Measurements from ENCODE around the gene MYZAP. TPM values are rescaled to one million over a fixed set of nuclear protein-coding genes. Genes with fewer than 3 reads are reported as not detected.

MYZAP gene
- polyA plus RNA-seq, 1 experiment: not detected

GRCh38 chr15:57551715-57552677 is 39.7 kb upstream of the MYZAP start:
- TF ChIP-seq CTCF (IDR thresholded peaks at IDR 0.05; ENCODE audit: low read depth, low read length): no peak
- H3K27ac ChIP-seq (ENCODE audit: low read depth, low read length): peak overlapping the region; percentile 75
- H3K9me3 ChIP-seq (ENCODE audit: control insufficient read depth, insufficient read depth, low read length): no peaks in the 10 kb centered on the region
- H3K27me3 ChIP-seq (ENCODE audit: control insufficient read depth, insufficient read depth, low read length): peaks cover 1% of the 10 kb centered on the region
- H3K4me3 ChIP-seq (ENCODE audit: low read depth, low read length): no peak overlapping the region
- peak; percentile 38 for DNase-seq (ENCODE audit: low read depth, low spot score)
- POLR2A ChIA-PET: no interaction called here
- CTCF ChIA-PET: interaction anchor here (0.8 to 3.6 kb wide), 5 partner anchors 8 to 211 kb away, joined by 3 to 38 read pairs (median 3); no protein-coding TSS in a partner anchor

- POLR2A ChIA-PET: no interaction called here
- Histone ChIP-seq H3K9me3 (ENCODE audit: control insufficient read depth, insufficient read depth, low read length) (no peaks in the 10 kb centered on the region), H3K4me3 (ENCODE audit: low read depth, low read length) (no peak overlapping the region), H3K27me3 (ENCODE audit: control insufficient read depth, insufficient read depth, low read length) (peaks cover 5% of the 10 kb centered on the region), H3K27ac (ENCODE audit: low read depth, low read length) (no peak overlapping the region)
- CTCF ChIA-PET: interaction anchor here (1.9 to 8.1 kb wide), 4 partner anchors 7 to 212 kb away, joined by 8 to 47 read pairs (median 25); no protein-coding TSS in a partner anchor
- TF ChIP-seq CTCF (IDR thresholded peaks at IDR 0.05; ENCODE audit: low read depth, low read length): no peak
- DNase-seq (ENCODE audit: low read depth, low spot score): no peak
Measured at GRCh38 chr15:57552678-57553334, 38.9 kb upstream of the MYZAP start.

GRCh38 chr15:57553526-57553925 is 38.2 kb upstream of the MYZAP start:
- Histone ChIP-seq H3K27ac (ENCODE audit: low read depth, low read length) (no peak overlapping the region), H3K9me3 (ENCODE audit: control insufficient read depth, insufficient read depth, low read length) (no peaks in the 10 kb centered on the region), H3K27me3 (ENCODE audit: control insufficient read depth, insufficient read depth, low read length) (peaks cover 9% of the 10 kb centered on the region), H3K4me3 (ENCODE audit: low read depth, low read length) (no peak overlapping the region)
- ChIA-PET CTCF (interaction anchor here (1.9 to 8.1 kb wide), 2 partner anchors 11 to 213 kb away, joined by 8 to 47 read pairs; no protein-coding TSS in a partner anchor), POLR2A (no interaction called here)
- no peak for TF ChIP-seq CTCF (IDR thresholded peaks at IDR 0.05; ENCODE audit: low read depth, low read length)
- DNase-seq (ENCODE audit: low read depth, low spot score): no peak

GRCh38 chr15:57554063-57554811 is 37.5 kb upstream of the MYZAP start:
- H3K4me3 ChIP-seq (ENCODE audit: low read depth, low read length): no peak overlapping the region
- ChIA-PET POLR2A (no interaction called here), CTCF (interaction anchor here (0.7 to 8.1 kb wide), 3 partner anchors 10 to 214 kb away, joined by 3 to 47 read pairs (median 8); no protein-coding TSS in a partner anchor)

More at GRCh38 chr15:57554063-57554811, 37.5 kb upstream of the MYZAP start:
- H3K27ac ChIP-seq (ENCODE audit: low read depth, low read length): no peak overlapping the region
- H3K27me3 ChIP-seq (ENCODE audit: control insufficient read depth, insufficient read depth, low read length): peaks cover 9% of the 10 kb centered on the region
- no peak for TF ChIP-seq CTCF (IDR thresholded peaks at IDR 0.05; ENCODE audit: low read depth, low read length)
- no peaks in the 10 kb centered on the region for H3K9me3 ChIP-seq (ENCODE audit: control insufficient read depth, insufficient read depth, low read length)
- no peak for DNase-seq (ENCODE audit: low read depth, low spot score)

Measured in AG04450 (cell line).